OCI-LY1 (cell line): ENCODE data around the gene CTU1.

Experiments used
- H2AFZ ChIP-seq: fragments of 200-600 bp; sonication (generic), shearing (Covaris generic); 2 replicates; pipeline ENCODE4 v1.6.0; 2014; ENCODE audit warnings: antibody characterized with exemption, mild to moderate bottlenecking, low read length
- H3F3A ChIP-seq: fragments of 200-600 bp; sonication (generic), shearing (Covaris generic); 2 replicates; pipeline ENCODE4 v1.6.0; 2014; ENCODE audit warnings: mild to moderate bottlenecking, antibody characterized with exemption, low read length, moderate library complexity; ENCODE audit not compliant: insufficient read depth
- H3K27ac ChIP-seq: fragments of 200-600 bp; sonication (generic); 2 replicates; pipeline ENCODE4 v1.5.1; 2014; ENCODE audit warnings: low read length, mixed run types, mild to moderate bottlenecking, low read depth; ENCODE audit not compliant: poor library complexity, severe bottlenecking
- H3K27me3 ChIP-seq: fragments of 200-600 bp; sonication (generic); 2 replicates; pipeline ENCODE4 v1.6.0; 2014; ENCODE audit warnings: antibody characterized with exemption, mild to moderate bottlenecking, low read length, moderate library complexity; ENCODE audit not compliant: insufficient read depth
- H3K36me3 ChIP-seq: fragments of 200-600 bp; sonication (generic); 2 replicates; pipeline ENCODE4 v1.6.1; 2014; ENCODE audit warnings: mild to moderate bottlenecking, antibody characterized with exemption, low read length, moderate library complexity, mixed read lengths; ENCODE audit not compliant: insufficient read depth
- H3K4me1 ChIP-seq: fragments of 200-600 bp; sonication (generic); 2 replicates; pipeline ENCODE4 v1.5.1; 2014; ENCODE audit warnings: mild to moderate bottlenecking, low read length, moderate library complexity; ENCODE audit not compliant: insufficient read depth, severe bottlenecking
- H3K4me2 ChIP-seq: fragments of 200-600 bp; sonication (generic), shearing (Covaris generic); 2 replicates; pipeline ENCODE4 v1.6.1; 2014; ENCODE audit warnings: low read length
- H3K4me3 ChIP-seq: fragments of 200-600 bp; sonication (generic); 2 replicates; pipeline ENCODE4 v1.5.1; 2014; ENCODE audit warnings: low read length, low read depth, mild to moderate bottlenecking, mixed read lengths; ENCODE audit not compliant: poor library complexity, severe bottlenecking
- H3K79me2 ChIP-seq: fragments of 200-600 bp; shearing (Covaris generic); 2 replicates; pipeline ENCODE4 v1.6.1; 2016; ENCODE audit warnings: mixed run types, low read length, mixed read lengths; ENCODE audit not compliant: insufficient read depth
- H3K9ac ChIP-seq: fragments of 200-600 bp; sonication (generic), shearing (Covaris generic); 2 replicates; pipeline ENCODE4 v1.6.1; 2014; ENCODE audit warnings: mild to moderate bottlenecking, low read length, mixed read lengths
- H3K9me2 ChIP-seq: fragments of 200-600 bp; sonication (generic), shearing (Covaris generic); 2 replicates; pipeline ENCODE4 v1.6.1; 2014; ENCODE audit warnings: low read depth, mild to moderate bottlenecking, low read length, mixed read lengths
- H3K9me3 ChIP-seq: fragments of 200-600 bp; shearing (Covaris generic); 2 replicates; pipeline ENCODE4 v1.6.1; 2014; ENCODE audit warnings: low read length, mixed read lengths
- H4K20me1 ChIP-seq: fragments of 200-600 bp; sonication (generic), shearing (Covaris generic); 2 replicates; pipeline ENCODE4 v1.6.0; 2016; ENCODE audit warnings: mild to moderate bottlenecking, low read length; ENCODE audit not compliant: insufficient read depth
- CTCF ChIP-seq: fragments of 200-600 bp; sonication (generic), shearing (Covaris generic); IDR thresholded peaks from 2 replicates; pipeline ENCODE4 v1.5.1; 2017; ENCODE audit warnings: mild to moderate bottlenecking, antibody characterized with exemption, low read length, moderate library complexity, mixed read lengths
- EZH2 ChIP-seq: fragments of 200-600 bp; sonication (generic), shearing (Covaris generic); IDR thresholded peaks from 2 replicates; pipeline ENCODE4 v1.8.0; 2017; ENCODE audit warnings: borderline replicate concordance, mixed run types, mild to moderate bottlenecking, antibody characterized with exemption, low read length, moderate library complexity, mixed read lengths

The CTU1 gene

GRCh38 chr19:51127755-51128154 lies 19.5 kb upstream of the CTU1 start:
- Histone ChIP-seq H2AFZ (no peak overlapping the region), H3K9me2 (no peaks in the 10 kb centered on the region), H3K4me1 (no peaks in the 10 kb centered on the region), H3F3A (no peaks in the 10 kb centered on the region), H3K9me3 (no peaks in the 10 kb centered on the region), H3K9ac (no peak overlapping the region), H4K20me1 (no peaks in the 10 kb centered on the region), H3K36me3 (no peaks in the 10 kb centered on the region), H3K27ac (no peak overlapping the region), H3K4me3 (no peak overlapping the region), H3K4me2 (no peak overlapping the region), H3K27me3 (no peaks in the 10 kb centered on the region; the same call in 1 of the 2 replicates), H3K79me2 (no peaks in the 10 kb centered on the region)
- TF ChIP-seq CTCF (no peak), EZH2 (no peak)

- Histone ChIP-seq H3K27me3 (no peaks in the 10 kb centered on the region; the same call in 1 of the 2 replicates), H3F3A (no peaks in the 10 kb centered on the region), H3K4me1 (no peaks in the 10 kb centered on the region), H3K4me3 (no peak overlapping the region), H3K9ac (no peak overlapping the region), H3K79me2 (no peaks in the 10 kb centered on the region), H3K36me3 (no peaks in the 10 kb centered on the region), H3K4me2 (no peak overlapping the region), H4K20me1 (no peaks in the 10 kb centered on the region), H3K9me2 (no peaks in the 10 kb centered on the region), H3K27ac (no peak overlapping the region), H3K9me3 (no peaks in the 10 kb centered on the region), H2AFZ (no peak overlapping the region)
- TF ChIP-seq CTCF: no peak
- TF ChIP-seq EZH2: no peak
Observed at GRCh38 chr19:51127032-51127431, 18.8 kb upstream of the CTU1 start.

- Histone ChIP-seq H3K9ac (no peak overlapping the region), H3K27me3 (no peaks in the 10 kb centered on the region; the same call in 1 of the 2 replicates), H2AFZ (no peak overlapping the region), H3K79me2 (no peaks in the 10 kb centered on the region), H3K9me3 (no peaks in the 10 kb centered on the region), H3K4me2 (no peak overlapping the region), H3K4me3 (no peak overlapping the region), H4K20me1 (no peaks in the 10 kb centered on the region), H3K36me3 (no peaks in the 10 kb centered on the region), H3K9me2 (no peaks in the 10 kb centered on the region), H3F3A (no peaks in the 10 kb centered on the region), H3K27ac (no peak overlapping the region), H3K4me1 (no peaks in the 10 kb centered on the region)
- TF ChIP-seq EZH2 (no peak), CTCF (no peak)
Observed at GRCh38 chr19:51125421-51126075, 17.3 kb upstream of the CTU1 start.
